Mesothelial cell of epicardium (in vitro differentiated cells): ENCODE measurements around the gene NHERF1. TPM values are rescaled to one million over a fixed set of nuclear protein-coding genes. Genes with fewer than 3 reads are reported as not detected.

ENCODE experiments used
- DNase-seq, 2 experiments: peaks; one replicate each; pipeline ENCODE4 v3.0.0; 2021; ENCODE audit warnings: low spot score in 2 of 2; ENCODE audit not compliant: unreplicated experiment in 2 of 2
- H3K27ac Mint-ChIP-seq: 2 replicates; pipeline ENCODE4 v1.8.0; 2021; ENCODE audit warnings: mixed read lengths
- H3K27me3 Mint-ChIP-seq: 2 replicates; pipeline ENCODE4 v1.8.0; 2021; ENCODE audit warnings: low read depth, mixed read lengths
- H3K36me3 Mint-ChIP-seq: 2 replicates; pipeline ENCODE4 v1.8.0; 2021; ENCODE audit warnings: mixed read lengths
- H3K4me1 Mint-ChIP-seq: 2 replicates; pipeline ENCODE4 v1.8.0; 2021; ENCODE audit warnings: mixed read lengths
- H3K4me3 Mint-ChIP-seq: 2 replicates; pipeline ENCODE4 v1.8.0; 2021; ENCODE audit warnings: mild to moderate bottlenecking, moderate library complexity, mixed read lengths
- H3K9me3 Mint-ChIP-seq: 2 replicates; pipeline ENCODE4 v1.8.0; 2021; ENCODE audit warnings: mixed read lengths
- CTCF ChIP-seq: fragments of 200-600 bp; sonication (generic); IDR thresholded peaks from one replicate; pipeline ENCODE4 v1.5.0; 2021; ENCODE audit warnings: antibody characterized with exemption; ENCODE audit not compliant: unreplicated experiment
- microRNA-seq: library from miRNA; unstranded; fragments of <30 nt; microRNA quantifications from one replicate; pipeline ENCODE4 v1.2.0, GENCODE V29; 2021; ENCODE audit warnings: inconsistent platforms, mixed read lengths
- total RNA-seq: library from RNA; stranded (reverse); gene quantifications from 3 replicates; pipeline ENCODE4 v1.2.1, GENCODE V29; 2021

Gene NHERF1
- total RNA-seq, 1 donor from 2014 or later, result 34.4 TPM

- no peaks in the 10 kb centered on the region for H3K27me3 Mint-ChIP-seq
- H3K9me3 Mint-ChIP-seq, result no peaks in the 10 kb centered on the region
- DNase-seq, result no peak
- TF ChIP-seq CTCF, result no peak
- H3K4me3 Mint-ChIP-seq, result no peak overlapping the region
- no peak overlapping the region for H3K27ac Mint-ChIP-seq
- H3K4me1 Mint-ChIP-seq, result no peaks in the 10 kb centered on the region
- H3K36me3 Mint-ChIP-seq, result no peaks in the 10 kb centered on the region
Observed at GRCh38 chr17:74815067-74815466, 66.6 kb downstream of the NHERF1 start.

- no peak for TF ChIP-seq CTCF
- H3K27ac Mint-ChIP-seq, result no peak overlapping the region
- H3K27me3 Mint-ChIP-seq, result no peaks in the 10 kb centered on the region
- H3K9me3 Mint-ChIP-seq, result no peaks in the 10 kb centered on the region
- H3K36me3 Mint-ChIP-seq, result no peaks in the 10 kb centered on the region
- no peak overlapping the region for H3K4me3 Mint-ChIP-seq
- DNase-seq, result no peak
- no peaks in the 10 kb centered on the region for H3K4me1 Mint-ChIP-seq
Observed at GRCh38 chr17:74815550-74816370, 67.3 kb downstream of the NHERF1 start.

- no peak for TF ChIP-seq CTCF
- H3K36me3 Mint-ChIP-seq, result no peaks in the 10 kb centered on the region
- H3K4me1 Mint-ChIP-seq, result no peaks in the 10 kb centered on the region
- DNase-seq, result no peak
- H3K4me3 Mint-ChIP-seq, result no peak overlapping the region
- H3K27ac Mint-ChIP-seq, result no peak overlapping the region
- H3K27me3 Mint-ChIP-seq, result no peaks in the 10 kb centered on the region
- H3K9me3 Mint-ChIP-seq, result no peaks in the 10 kb centered on the region
Observed at GRCh38 chr17:74816905-74817620, 68.6 kb downstream of the NHERF1 start.

- no peak overlapping the region for H3K4me3 Mint-ChIP-seq
- no peaks in the 10 kb centered on the region for H3K4me1 Mint-ChIP-seq
- no peak overlapping the region for H3K27ac Mint-ChIP-seq
- TF ChIP-seq CTCF, result no peak
- no peak for DNase-seq
- no peaks in the 10 kb centered on the region for H3K9me3 Mint-ChIP-seq
- no peaks in the 10 kb centered on the region for H3K36me3 Mint-ChIP-seq
- no peaks in the 10 kb centered on the region for H3K27me3 Mint-ChIP-seq
Observed at GRCh38 chr17:74818291-74818938, 70.0 kb downstream of the NHERF1 start.

Small RNA genes within 50 kb of the gene (microRNA-seq; reads per million reads assigned to microRNA genes)
- gene MIR3615, result 141 reads per million, percentile 64 among the genes with 10 or more reads in this experiment

Other genes starting within 250 kb of the NHERF1 start
- gene CD300LB, start 217.2 kb upstream of the NHERF1 start, total RNA-seq, result not detected in 3 replicates
- gene CD300C, start 202.5 kb upstream of the NHERF1 start, total RNA-seq, result not detected in 3 replicates
- gene CD300H, start 181.1 kb upstream of the NHERF1 start, total RNA-seq, result not detected in 3 replicates
- gene CD300LD, start 156.3 kb upstream of the NHERF1 start, total RNA-seq, result not detected in 3 replicates
- not detected in 3 replicates for gene CD300E, start 124.9 kb upstream of the NHERF1 start, total RNA-seq
- not detected in 3 replicates for gene CD300LF, start 35.7 kb upstream of the NHERF1 start, total RNA-seq
- 0.16 to 0.38 TPM (median 0.24 TPM) in 3 replicates for gene RAB37, start 11.4 kb upstream of the NHERF1 start, total RNA-seq
- 78.2 to 83.7 TPM (median 83.1 TPM) in 3 replicates for gene NAT9, start 27.7 kb downstream of the NHERF1 start, total RNA-seq
- gene GRIN2C, start 111.3 kb downstream of the NHERF1 start, total RNA-seq, result 0.16 to 0.29 TPM (median 0.18 TPM) in 3 replicates
- 20.4 to 23.0 TPM (median 22.5 TPM) in 3 replicates for gene FDXR, start 124.4 kb downstream of the NHERF1 start, total RNA-seq
- 0.14 to 0.85 TPM in 2 of 3 replicates, not detected in the other for gene FADS6, start 145.0 kb downstream of the NHERF1 start, total RNA-seq
- gene USH1G, start 174.6 kb downstream of the NHERF1 start, total RNA-seq, result 3.1 to 3.9 TPM (median 3.9 TPM) in 3 replicates
- gene OTOP2, start 175.6 kb downstream of the NHERF1 start, total RNA-seq, result not detected in 3 replicates
- gene OTOP3, start 187.3 kb downstream of the NHERF1 start, total RNA-seq, result not detected in 3 replicates
- 50.7 to 56.3 TPM (median 54.2 TPM) in 3 replicates for gene HID1, start 224.1 kb downstream of the NHERF1 start, total RNA-seq
- 22.6 to 23.1 TPM (median 22.8 TPM) in 3 replicates for gene CDR2L, start 239.0 kb downstream of the NHERF1 start, total RNA-seq